Thyroid gland (tissue), 4 donors: ENCODE measurements around the gene PAGR1. TPM values are rescaled to one million over a fixed set of nuclear protein-coding genes. Genes with fewer than 3 reads are reported as not detected.

ENCODE experiments used
- DNase-seq, 2 donors: peaks; one replicate each; pipeline ENCODE4 v3.0.0-alpha.2; 2019
- H3K27ac ChIP-seq, 3 donors: fragments of 200-600 bp; sonication (generic); 1 replicate in 2 of 3; 2 replicates in 1 of 3; pipeline ENCODE4 v1.5.1; 2016 to 2019; ENCODE audit warnings: mild to moderate bottlenecking in 1 of 3, moderate library complexity in 1 of 3
- H3K27me3 ChIP-seq: fragments of 200-600 bp; sonication (generic); one replicate; pipeline ENCODE4 v1.5.1; 2019
- H3K36me3 ChIP-seq, 2 donors: fragments of 200-600 bp; sonication (generic); one replicate each; pipeline ENCODE4 v1.5.1; 2016 to 2019
- H3K4me1 ChIP-seq, 2 donors: fragments of 200-600 bp; sonication (generic); one replicate each; pipeline ENCODE4 v1.5.1; 2017 to 2019
- H3K4me3 ChIP-seq, 3 donors: fragments of 200-600 bp; sonication (generic); replicated peaks in 1 of 3; 1 replicate in 2 of 3; 2 replicates in 1 of 3; pipeline ENCODE4 v1.5.1; 2016; ENCODE audit warnings: mild to moderate bottlenecking in 1 of 3
- H3K9me3 ChIP-seq: fragments of 200-600 bp; sonication (generic); one replicate; pipeline ENCODE4 v1.5.1; 2017
- POLR2A ChIP-seq, 2 donors: fragments of 450-650 bp; IDR thresholded peaks; one replicate each; pipeline ENCODE4 v1.6.1; 2017; ENCODE audit warnings: antibody characterized with exemption in 2 of 2, mild to moderate bottlenecking in 2 of 2, moderate library complexity in 1 of 2
- WGBS, 2 donors: methylation state at CpG; one replicate each; pipeline ENCODE4 v1.1.5; 2017; 5-methylcytosine and 5-hydroxymethylcytosine counted together
- intact Hi-C: fragments of 100-400 bp; cut with DNase I; formaldehyde crosslinking; loops from one replicate; pipeline ENCODE4 v1.15.1; 2023
- total RNA-seq, 4 donors: library from RNA; depleted of rRNA; stranded (reverse); fragments of >200 nt; gene quantifications; one replicate each; pipeline ENCODE4 v1.2.3, GENCODE V29; 2016
- TF ChIP-seq, protein P1 (sequence below), 6 experiments: fragments of 200-600 bp in 3 of 6; fragments of 450-650 bp in 3 of 6; sonication (generic) in 3 of 6; IDR thresholded peaks; one replicate each; pipeline ENCODE4 v1.5.1; 2016 to 2019; ENCODE audit warnings: antibody characterized with exemption in 6 of 6, mild to moderate bottlenecking in 2 of 6, inconsistent platforms in 1 of 6, moderate library complexity in 1 of 6

Gene PAGR1
- total RNA-seq, 4 donors from 2014 or later, result 38.2 to 75.0 (median 55.2) TPM

GRCh38 chr16:29808219-29808900 lies 7.6 kb upstream of the PAGR1 start:
- intact Hi-C loops, result no loop called here
- H3K4me3 ChIP-seq, result peak overlapping the region in 1 of 3 donors; percentile 52
- H3K4me1 ChIP-seq, result peaks cover 37 to 64% of the 10 kb centered on the region in 2 donors
- DNase-seq, result peak in 1 of 2 donors; percentile 22
- 48 to 54% methylated on average over 25 of the region's 25 CpGs for WGBS, 2 donors
- no peak for TF ChIP-seq POLR2A (IDR thresholded peaks at IDR 0.05)
- TF ChIP-seq, protein P1, sequence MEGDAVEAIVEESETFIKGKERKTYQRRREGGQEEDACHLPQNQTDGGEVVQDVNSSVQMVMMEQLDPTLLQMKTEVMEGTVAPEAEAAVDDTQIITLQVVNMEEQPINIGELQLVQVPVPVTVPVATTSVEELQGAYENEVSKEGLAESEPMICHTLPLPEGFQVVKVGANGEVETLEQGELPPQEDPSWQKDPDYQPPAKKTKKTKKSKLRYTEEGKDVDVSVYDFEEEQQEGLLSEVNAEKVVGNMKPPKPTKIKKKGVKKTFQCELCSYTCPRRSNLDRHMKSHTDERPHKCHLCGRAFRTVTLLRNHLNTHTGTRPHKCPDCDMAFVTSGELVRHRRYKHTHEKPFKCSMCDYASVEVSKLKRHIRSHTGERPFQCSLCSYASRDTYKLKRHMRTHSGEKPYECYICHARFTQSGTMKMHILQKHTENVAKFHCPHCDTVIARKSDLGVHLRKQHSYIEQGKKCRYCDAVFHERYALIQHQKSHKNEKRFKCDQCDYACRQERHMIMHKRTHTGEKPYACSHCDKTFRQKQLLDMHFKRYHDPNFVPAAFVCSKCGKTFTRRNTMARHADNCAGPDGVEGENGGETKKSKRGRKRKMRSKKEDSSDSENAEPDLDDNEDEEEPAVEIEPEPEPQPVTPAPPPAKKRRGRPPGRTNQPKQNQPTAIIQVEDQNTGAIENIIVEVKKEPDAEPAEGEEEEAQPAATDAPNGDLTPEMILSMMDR (IDR thresholded peaks at IDR 0.05), result no peak
- H3K9me3 ChIP-seq, result no peaks in the 10 kb centered on the region
- peaks cover 11 to 15% of the 10 kb centered on the region in 2 donors for H3K36me3 ChIP-seq
- H3K27me3 ChIP-seq, result no peaks in the 10 kb centered on the region
- H3K27ac ChIP-seq, result peak overlapping the region; percentile 86 to 96 (median 87)

DNA sequence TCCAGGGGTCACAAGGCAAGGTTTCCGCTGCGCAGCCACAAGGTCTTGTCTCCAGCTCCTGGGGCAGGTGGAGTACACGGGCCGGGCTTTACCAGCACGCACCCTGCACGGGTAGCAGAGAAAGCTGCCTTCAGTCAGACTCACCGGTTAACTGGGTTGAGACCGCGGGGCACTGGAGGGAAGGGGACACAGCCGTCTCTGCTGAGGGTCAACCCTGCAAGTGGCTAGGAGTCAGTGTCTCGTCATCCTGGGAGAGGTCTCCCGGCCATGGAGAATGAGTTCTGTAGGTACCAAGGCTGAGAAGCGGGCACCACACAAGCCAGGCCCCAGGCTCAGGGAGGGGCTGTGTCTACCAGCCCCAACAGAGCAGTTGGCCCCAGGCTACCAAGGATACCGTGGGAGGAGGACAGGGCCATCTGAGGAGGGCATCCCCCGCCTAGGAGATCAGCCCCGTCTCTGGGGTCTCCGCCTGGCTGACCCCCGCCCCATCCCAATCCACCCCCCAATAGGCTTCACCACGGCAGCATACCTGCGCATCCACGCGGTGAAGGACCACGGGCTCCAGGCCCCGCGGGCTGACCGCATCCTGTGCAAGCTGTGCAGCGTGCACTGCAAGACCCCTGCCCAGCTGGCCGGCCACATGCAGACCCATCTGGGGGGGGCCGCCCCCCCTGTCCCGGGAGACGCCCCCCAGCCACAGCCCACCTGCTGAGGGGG lies 6.8 kb upstream of the PAGR1 start:
- 81 to 87% methylated on average over 15 to 16 of the region's 31 CpGs for WGBS, 2 donors
- TF ChIP-seq POLR2A (IDR thresholded peaks at IDR 0.05), result no peak
- intact Hi-C loops, result no loop called here
- Histone ChIP-seq H3K4me3 (no peak overlapping the region), H3K27me3 (no peaks in the 10 kb centered on the region), H3K4me1 (peaks cover 37 to 58% of the 10 kb centered on the region in 2 donors), H3K36me3 (peaks cover 11 to 15% of the 10 kb centered on the region in 2 donors), H3K27ac (peak overlapping the region in 2 of 3 donors; percentile 29 to 96), H3K9me3 (no peaks in the 10 kb centered on the region)
- DNase-seq, result no peak

DNA sequence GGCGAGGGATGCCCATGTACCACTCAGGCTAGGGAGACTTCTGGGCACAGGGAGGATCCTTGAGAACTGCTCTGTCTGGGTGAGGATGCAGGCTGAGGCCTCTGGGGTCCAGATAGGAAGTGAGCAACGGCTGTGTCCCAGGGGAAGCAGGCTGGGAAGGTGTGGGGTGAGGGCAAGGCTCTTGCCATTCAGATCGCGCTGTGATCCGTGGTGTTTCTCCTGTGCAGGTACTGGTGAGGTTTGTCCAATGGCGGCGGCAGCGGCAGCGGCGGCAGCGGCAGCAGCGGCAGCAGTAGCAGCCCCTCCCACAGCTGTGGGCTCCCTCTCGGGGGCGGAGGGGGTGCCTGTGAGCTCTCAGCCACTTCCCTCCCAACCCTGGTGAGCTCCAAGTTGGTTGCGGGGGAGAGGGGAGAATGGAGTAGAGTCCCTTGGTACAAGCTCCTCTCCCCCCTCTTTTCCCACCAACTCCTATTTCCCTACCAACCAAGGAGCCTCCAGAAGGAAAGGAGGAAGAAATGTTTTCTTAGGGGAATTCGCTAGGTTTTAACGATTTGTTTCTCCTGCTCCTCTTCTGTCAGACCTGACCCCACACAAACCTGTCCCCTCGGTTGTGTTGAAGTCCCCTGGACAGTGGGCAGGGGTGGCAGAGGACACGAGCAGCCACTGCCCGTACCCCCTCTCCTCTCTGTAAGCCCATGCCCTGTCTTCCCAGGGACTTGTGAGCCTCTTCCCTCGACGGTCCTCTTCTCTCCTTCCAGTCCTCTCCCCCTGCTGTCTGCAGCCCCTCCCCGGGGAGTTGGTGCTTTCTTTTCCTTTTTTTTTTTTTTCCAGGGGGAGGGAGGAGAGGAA lies 5.9 kb upstream of the PAGR1 start:
- peaks cover 33 to 54% of the 10 kb centered on the region in 2 donors for H3K4me1 ChIP-seq

DNA sequence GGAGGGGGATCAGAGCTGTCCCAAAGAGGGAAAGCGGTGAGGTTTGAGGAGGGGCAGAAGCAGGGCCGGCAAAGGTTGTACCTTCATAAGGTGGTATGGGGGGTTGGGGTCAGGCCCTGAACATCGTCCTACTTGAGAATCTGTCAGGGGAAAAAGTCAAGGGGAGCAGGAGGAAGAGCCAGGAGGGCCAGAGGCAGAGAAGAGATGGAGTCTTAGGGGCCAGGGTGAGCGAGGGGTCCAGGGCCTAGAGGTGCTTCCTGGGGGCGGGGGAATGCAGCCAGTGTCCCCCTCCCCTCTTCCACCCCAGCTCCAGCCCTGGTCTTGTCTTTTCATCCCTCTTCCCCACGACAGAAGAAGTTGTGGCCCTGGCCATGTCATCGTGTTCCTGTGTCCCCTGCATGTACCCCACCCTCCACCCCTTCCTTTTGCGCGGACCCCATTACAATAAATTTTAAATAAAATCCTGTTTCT lies 5.2 kb upstream of the PAGR1 start:
- intact Hi-C loops, result loop anchor here (10.0 kb wide), 1 partner anchor 114 kb away; the partner anchor contains the start of gene KCTD13
- WGBS, 2 donors, result 37 to 39% methylated on average over 9 of the region's 9 CpGs
- TF ChIP-seq, protein P1 (IDR thresholded peaks at IDR 0.05), result no peak
- no peak for TF ChIP-seq POLR2A (IDR thresholded peaks at IDR 0.05)
- H3K36me3 ChIP-seq, result peaks cover 11 to 15% of the 10 kb centered on the region in 2 donors
- no peaks in the 10 kb centered on the region for H3K9me3 ChIP-seq
- H3K4me3 ChIP-seq, result no peak overlapping the region
- H3K27me3 ChIP-seq, result no peaks in the 10 kb centered on the region
- DNase-seq, result no peak
- peak overlapping the region in 2 of 3 donors; percentile 29 to 95 for H3K27ac ChIP-seq
- H3K4me1 ChIP-seq, result peaks cover 36 to 57% of the 10 kb centered on the region in 2 donors

More for the DNA sequence above, 5.9 kb upstream of the PAGR1 start:
- intact Hi-C loops, result loop anchor here (10.0 kb wide), 1 partner anchor 115 kb away; the partner anchor contains the start of gene KCTD13
- 55 to 67% methylated on average over 22 to 23 of the region's 23 CpGs for WGBS, 2 donors
- Histone ChIP-seq H3K9me3 (no peaks in the 10 kb centered on the region), H3K4me3 (no peak overlapping the region), H3K36me3 (peaks cover 11 to 15% of the 10 kb centered on the region in 2 donors), H3K27me3 (no peaks in the 10 kb centered on the region), H3K27ac (peak overlapping the region in 2 of 3 donors; percentile 29 to 96)
- DNase-seq, result no peak
- no peak for TF ChIP-seq POLR2A (IDR thresholded peaks at IDR 0.05)

GRCh38 chr16:29811170-29811895 lies 4.6 kb upstream of the PAGR1 start:
- Histone ChIP-seq H3K9me3 (no peaks in the 10 kb centered on the region), H3K27ac (peak overlapping the region; percentile 70 to 95 (median 86)), H3K36me3 (peaks cover 11 to 15% of the 10 kb centered on the region in 2 donors), H3K27me3 (no peaks in the 10 kb centered on the region), H3K4me1 (peaks cover 36 to 57% of the 10 kb centered on the region in 2 donors), H3K4me3 (peak overlapping the region; percentile 14 to 51 (median 34))
- peak; percentile 99 for DNase-seq
- TF ChIP-seq, protein P1 (IDR thresholded peaks at IDR 0.05), result no peak
- peak in 1 of 2 donors; percentile 62 for TF ChIP-seq POLR2A (IDR thresholded peaks at IDR 0.05)
- 0 to 1% methylated on average over 26 to 28 of the region's 31 CpGs for WGBS, 2 donors
- intact Hi-C loops, result loop anchor here (10.0 kb wide), 1 partner anchor 113 kb away; the partner anchor contains the start of gene KCTD13
